ENCODE data around the gene FAM228A.

DNA sequence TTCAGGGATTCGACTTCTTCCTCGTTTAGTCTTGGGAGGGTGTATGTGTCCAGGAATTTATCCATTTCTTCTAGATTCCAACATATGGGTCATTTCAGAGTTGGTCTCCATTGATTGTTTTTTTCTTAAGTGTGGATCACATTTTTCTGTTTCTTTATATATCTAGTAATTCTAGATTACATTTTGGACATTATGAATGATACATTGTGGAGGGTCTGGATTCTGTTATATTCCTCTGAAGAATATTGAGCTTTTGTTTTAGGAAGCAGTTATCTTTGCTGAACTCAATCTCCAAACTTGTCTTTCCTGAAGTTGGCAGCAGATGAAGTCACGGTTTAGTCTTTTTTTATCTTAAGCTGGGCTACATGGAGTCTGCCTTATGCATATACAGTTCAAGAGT is 42.3 kb upstream of the FAM228A start:
- TF ChIP-seq POLR2A (IDR thresholded peaks at IDR 0.05): no peak
- TF ChIP-seq, protein P1, sequence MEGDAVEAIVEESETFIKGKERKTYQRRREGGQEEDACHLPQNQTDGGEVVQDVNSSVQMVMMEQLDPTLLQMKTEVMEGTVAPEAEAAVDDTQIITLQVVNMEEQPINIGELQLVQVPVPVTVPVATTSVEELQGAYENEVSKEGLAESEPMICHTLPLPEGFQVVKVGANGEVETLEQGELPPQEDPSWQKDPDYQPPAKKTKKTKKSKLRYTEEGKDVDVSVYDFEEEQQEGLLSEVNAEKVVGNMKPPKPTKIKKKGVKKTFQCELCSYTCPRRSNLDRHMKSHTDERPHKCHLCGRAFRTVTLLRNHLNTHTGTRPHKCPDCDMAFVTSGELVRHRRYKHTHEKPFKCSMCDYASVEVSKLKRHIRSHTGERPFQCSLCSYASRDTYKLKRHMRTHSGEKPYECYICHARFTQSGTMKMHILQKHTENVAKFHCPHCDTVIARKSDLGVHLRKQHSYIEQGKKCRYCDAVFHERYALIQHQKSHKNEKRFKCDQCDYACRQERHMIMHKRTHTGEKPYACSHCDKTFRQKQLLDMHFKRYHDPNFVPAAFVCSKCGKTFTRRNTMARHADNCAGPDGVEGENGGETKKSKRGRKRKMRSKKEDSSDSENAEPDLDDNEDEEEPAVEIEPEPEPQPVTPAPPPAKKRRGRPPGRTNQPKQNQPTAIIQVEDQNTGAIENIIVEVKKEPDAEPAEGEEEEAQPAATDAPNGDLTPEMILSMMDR (IDR thresholded peaks at IDR 0.05): no peak

All from heart left ventricle (tissue), 13 donors.